Measurements from ENCODE around the gene CD8B.
"Not testable (repeated sequence)": the region's sequence is repeated elsewhere in the genome, so short reads cannot be mapped to it uniquely, and the experiment has no call there.

The CD8B gene

DNA sequence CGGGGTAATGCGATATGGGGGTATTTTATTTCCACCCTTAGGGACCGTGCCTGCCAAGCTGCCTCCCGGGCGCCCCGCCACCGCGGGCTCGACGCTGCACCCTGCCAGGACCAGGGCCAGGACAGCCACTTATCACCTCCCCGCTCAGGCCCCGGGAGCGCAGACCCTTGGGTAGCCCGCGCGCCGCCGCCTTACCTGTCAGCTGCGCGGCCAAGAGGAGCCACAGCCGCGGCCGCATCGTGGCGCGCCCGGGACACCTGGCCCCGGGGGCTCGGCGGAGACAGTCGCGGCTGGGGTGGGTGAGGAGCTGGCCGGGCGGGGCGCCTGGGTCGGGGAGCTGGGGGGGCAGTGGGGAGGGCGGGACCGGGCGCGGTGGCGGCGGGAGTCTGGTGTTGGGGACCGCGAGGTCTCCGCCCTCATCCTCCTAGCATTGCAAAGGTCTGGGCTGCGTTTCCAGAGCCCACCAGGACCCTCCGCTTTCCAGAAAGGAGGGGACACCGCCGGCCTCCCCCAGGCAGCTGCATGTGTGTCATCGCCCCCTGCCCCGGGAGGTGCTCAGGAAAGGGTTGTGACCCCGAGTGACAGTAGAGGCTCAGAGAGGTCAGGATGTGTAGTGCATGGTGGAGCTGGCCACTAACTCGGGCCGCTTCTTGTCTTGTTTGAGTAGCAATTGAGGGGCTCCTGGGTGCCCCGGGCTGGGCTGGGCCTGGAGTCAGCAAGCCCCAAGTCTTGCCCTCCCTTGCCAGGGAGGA, at the start of gene CD8B:
TSS of gene CD8B (minus strand) at position 259 of the 752 bp plus-strand sequence. CDS start at position 238, 21 bp downstream.
- not testable (repeated sequence) for DNase-seq

DNA sequence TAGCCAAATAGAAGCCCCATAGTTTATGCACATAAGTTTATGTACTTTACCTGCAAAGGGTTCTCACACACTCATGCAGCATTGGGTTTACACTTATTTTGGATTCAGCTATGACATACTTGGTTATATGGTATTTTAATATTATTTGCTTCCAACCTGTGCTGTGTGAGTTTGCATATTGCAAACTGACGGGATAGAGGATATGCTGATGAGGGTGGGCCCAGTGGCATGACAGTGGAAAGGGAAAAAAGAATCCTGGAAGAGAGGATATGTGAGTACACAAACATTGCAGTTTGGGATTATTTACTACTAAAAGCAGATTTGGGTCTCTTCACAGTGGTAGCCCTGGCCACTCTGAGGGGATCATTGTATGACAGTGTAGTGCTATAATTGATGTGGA, 44.2 kb upstream of the CD8B start:
- DNase-seq = not testable (repeated sequence)

DNA sequence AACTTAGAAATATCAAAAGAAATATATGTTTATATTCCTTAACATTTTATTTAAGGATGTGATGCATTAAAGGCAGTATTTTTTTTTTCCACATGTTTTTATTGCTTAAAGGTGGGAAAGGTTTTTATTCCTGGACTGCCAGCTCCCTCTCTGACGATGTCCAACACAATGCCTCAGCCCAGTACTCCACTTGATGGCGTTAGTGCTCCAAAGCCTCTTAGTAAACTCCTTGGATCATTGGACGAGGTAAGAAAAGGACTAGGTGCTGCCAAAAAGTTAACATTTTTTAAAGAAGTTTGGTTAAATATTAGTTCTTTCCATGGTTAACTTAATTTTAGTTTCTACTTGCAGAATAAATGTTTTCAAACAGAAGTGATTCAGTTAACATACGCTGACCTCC, 39.0 kb upstream of the CD8B start:
- DNase-seq = not testable (repeated sequence)

DNA sequence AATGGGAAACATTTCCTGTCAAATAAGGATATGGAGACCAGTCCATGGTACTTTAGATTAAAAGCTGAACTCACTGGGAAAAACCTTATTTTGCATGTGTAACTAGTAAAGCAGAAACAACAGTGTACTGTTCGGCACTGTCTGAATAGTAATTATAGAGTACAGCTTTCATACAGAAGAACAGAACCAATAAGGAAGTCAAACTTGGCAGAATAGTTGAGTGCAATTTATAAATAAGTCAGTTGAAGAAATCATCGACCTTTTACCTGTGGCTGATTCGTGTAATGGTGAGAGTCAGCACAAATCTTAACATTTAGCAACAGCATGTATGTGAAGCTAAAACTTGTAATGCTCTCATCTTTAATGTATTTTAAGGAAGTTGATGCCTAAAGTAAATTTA, 24.3 kb upstream of the CD8B start:
- not testable (repeated sequence) for DNase-seq

DNA sequence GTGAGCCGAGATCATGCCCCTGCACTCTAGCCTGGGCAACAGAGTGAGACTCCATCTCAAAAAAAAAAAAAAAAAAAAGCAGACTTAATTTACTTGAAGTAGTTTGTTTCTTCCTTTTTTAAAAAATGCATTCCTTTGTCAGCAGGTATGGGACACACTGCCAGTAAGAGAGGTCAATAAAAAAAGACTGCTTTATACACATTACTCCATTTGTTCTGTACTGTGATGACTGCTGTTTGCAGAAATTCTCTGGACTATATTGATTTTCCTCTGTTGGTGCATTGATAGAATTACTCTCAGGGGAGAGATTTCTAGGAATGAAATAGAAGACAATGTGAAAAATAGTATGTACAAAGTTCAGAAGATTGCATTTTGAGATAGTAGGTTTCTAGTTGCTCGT, 21.2 kb upstream of the CD8B start:
- DNase-seq = not testable (repeated sequence)

DNA sequence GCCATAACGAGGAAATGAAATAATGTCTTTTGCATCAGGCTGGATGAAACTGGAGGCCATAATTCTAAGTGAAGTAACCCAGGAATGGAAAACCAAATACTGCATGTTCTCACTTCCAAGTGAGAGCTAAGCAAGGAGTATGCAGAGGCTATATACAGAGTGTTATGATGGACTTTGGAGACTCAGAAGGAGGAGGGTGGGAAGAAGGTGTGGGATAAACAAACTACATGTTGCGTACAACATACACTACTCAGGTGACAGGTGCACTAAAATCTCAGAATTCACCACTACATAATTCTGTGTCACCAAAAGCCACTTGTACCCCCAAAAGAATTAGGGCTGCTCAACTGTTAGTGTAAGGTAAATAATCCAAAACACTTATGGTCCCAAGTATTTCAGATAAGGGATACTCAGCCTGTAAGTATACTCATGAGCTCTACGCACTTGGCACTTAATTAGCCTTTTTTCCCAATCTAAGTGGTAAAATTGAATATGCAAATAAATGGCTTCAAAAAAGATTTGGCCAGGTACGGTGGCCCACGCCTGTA, 20.5 kb upstream of the CD8B start:
- not testable (repeated sequence) for DNase-seq

DNA sequence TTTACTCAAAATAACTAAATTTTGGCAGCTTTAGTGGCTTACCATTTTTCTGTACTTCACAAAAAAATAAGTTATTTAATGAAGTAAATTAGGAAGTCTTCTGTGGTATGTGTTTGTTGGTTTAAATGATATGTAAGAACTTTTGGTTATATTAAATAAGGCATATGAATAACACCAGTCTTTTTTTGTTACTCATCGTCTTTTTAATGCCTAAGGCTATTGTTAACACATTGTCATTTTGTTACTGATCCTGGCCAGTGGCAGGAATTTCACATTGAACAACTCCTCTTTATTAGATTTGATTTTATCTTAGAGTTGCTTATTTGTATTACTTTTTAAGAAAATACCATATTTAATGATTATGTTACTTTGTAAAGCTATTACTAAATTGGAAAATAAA, 17.3 kb upstream of the CD8B start:
- DNase-seq = not testable (repeated sequence)

DNA sequence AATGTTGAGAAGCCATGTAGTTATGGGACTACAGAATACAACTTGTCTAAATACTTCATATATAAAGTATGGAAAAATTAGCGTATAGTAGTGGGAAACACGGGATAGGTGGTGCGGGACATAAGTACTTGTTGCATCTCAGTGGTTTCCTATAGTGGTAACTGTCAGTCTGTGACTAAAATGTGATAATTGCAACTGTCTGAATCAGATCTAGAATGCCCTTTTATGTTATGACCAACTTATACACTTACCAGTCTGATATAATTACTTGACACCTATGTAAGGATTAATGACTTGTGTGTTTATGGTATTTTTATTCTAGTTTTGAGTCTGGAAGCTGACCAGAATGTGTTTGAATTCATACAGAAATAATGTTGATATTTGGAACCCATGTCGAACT, 9.3 kb upstream of the CD8B start:
- not testable (repeated sequence) for DNase-seq

DNA sequence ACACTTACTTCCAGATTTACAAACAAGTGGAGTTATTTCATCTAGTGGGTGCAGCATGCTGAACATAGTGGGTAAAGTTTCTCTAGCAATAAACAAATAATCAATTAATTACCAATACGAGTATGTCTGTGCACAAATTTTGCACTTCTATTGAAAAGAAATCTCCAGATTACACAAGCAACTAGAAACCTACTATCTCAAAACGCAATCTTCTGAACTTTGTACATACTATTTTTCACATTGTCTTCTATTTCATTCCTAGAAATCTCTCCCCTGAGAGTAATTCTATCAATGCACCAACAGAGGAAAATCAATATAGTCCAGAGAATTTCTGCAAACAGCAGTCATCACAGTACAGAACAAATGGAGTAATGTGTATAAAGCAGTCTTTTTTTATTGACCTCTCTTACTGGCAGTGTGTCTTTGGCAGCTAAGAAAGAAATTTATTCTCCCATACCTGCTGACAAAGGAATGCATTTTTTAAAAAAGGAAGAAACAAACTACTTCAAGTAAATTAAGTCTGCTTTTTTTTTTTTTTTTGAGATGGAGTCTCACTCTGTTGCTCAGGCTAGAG, 7.3 kb upstream of the CD8B start:
- not testable (repeated sequence) for DNase-seq

DNA sequence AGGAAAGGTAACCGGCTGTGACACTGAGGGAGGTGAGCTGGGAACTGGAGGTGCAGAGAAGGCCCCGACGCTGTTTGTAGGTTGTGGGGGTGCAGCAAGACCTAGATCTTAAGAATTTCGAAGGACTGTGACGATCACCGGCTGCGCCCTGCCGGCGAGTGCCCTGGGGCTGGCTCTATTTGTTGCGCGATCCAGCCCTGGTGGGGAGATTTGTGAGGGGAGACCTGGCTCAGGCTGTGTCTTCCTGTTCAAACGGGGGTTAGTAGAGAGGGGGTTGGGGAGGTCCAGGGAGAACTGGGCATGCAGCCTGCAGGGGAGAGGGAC, 656 bp upstream of the CD8B start:
- not testable (repeated sequence) for DNase-seq

DNA sequence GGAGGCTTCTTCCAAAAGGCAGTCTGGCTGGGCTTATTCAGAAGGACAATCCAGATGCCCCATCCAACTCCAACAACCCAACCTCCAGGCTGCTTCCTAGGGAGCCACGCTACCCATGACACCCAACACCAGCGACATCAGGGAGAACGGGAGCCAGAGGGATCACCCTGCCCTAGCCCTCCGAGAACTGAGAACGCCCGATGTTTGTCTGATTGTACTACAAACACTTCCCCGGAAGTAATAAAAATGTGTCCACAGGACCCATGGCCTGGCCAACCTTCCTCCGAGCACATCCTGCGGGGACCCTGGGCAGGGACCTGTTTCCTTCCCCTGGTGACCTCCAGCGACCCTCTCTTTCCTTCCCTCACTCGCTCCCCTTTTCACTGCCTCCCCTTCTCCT, 511 bp downstream of the CD8B start:
- not testable (repeated sequence) for DNase-seq

DNA sequence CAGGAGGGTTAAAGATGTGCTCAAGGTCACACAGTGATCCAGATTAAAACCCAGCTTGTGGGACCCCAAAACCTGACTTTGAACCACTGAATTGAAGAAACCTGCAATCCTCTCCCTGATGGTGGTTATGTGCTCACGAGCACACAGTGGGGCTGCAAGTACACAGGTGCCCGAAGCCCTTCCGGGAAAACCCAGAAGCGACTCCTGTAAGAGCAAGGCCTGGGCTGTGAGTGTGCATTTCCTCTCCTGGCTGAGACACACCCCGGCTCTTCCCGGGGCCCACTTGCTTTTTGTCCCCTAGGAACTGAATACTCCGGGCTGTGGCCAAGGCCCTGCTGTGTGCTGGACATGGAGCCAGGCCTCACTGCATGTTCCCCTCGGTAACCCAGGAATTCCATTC, 1.1 kb downstream of the CD8B start:
- DNase-seq = not testable (repeated sequence)

DNA sequence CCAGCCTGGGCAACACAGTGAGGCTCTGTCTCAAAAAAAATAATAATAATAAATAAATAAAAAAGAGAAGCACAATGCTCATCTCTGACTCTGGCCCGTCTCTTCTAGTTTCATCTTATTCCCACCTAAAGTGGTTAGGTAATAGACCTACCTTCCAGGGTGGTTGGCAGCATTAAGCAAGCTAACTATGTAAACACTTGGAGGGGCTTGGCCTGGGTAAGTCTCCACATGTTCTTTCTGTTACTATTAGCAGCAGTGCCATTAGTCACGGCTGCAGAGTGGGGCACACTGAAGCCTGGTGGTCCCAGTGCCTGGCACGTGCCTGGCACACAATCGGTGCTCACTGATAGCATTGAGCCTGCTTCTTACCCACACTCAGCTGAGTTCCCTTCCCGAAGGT, 4.0 kb downstream of the CD8B start:
- not testable (repeated sequence) for DNase-seq

DNA sequence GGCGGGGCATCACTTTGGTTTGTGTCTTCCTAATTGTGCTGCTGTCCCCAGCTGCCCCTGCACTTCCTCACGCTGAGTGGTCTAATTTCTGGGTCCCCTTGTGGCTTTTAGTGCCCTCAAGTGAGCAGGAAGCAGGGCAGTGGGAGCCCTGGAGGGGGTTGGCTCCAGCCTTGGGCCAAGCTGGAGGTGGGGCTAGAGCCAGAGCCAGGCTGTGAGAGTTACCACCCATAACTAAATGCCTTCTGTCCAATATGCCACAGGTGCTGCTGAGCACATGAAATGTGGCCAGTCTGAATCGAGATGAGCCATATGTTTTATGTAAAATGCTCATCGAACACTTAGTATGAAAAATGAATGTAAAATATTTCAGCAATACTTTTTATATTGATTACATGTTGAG, 5.2 kb downstream of the CD8B start:
- not testable (repeated sequence) for DNase-seq

DNA sequence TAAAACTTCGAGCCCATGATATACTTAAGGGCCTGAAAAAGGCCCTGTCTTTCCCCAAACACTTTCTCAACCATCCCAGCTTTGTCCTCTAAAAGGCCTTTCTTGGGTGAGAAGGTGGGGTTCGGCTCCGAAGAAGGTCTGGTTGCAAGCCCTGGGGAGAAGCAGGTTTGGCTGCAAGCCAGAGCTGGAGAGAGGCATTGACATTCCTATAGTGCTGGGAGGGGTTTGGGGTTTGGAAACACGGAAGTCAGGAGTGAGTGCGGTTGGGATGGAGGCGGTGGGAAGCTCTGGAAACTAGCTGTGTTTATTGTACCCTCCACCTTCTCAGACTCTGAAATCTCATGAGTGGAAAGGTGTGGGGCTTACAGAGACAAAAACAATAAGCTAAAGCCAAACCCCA, 5.7 kb downstream of the CD8B start:
- not testable (repeated sequence) for DNase-seq

DNA sequence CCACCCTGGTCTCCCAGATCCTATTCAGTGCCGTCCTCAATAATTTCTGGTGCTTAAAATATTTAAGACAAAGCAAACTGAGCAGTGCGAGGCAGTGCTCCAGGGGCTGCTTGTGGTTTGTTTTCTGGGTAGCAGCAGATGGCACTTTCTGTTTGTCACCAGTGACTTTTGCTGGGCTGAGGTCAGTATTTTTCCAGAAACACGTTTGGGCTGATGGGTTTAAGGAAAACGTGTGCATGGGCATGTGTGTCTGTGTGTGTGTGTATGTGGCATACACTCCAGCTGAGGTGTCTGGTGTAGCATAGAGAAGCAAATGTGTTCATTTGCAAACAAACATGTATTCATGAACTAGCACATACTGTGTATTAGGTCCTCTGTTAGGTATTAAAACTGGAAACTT, 10.1 kb downstream of the CD8B start:
- DNase-seq = not testable (repeated sequence)

DNA sequence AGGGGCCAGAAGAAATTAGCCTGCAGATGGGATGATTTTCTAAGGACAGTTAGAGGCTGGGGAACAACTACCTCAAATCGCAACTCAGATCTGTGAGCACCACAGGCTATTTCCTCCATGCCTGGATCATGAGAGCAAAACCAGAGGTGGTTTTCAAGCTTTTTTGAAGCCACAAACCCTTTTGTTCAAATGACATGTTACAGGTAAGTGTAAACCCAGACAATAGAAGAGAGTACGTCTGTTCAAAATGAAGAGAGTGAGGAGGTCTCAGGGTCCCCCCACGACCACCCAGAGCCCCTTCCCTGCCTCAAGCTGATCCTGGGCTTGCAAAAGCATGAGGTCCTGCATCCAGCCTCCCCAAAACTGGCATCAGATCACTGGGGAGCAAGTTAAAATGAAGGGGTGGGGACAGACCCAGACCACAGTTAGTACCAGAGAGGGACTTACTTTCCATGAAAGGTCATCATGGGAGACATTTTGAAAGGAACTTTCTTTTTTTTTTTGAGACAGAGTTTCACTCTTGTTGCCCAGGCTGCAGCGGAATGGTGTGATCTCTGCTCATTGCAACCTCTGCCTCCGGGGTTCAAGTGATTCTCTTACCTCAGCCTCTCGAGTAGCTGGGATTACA, 19.0 kb downstream of the CD8B start:
- DNase-seq = not testable (repeated sequence)

DNA sequence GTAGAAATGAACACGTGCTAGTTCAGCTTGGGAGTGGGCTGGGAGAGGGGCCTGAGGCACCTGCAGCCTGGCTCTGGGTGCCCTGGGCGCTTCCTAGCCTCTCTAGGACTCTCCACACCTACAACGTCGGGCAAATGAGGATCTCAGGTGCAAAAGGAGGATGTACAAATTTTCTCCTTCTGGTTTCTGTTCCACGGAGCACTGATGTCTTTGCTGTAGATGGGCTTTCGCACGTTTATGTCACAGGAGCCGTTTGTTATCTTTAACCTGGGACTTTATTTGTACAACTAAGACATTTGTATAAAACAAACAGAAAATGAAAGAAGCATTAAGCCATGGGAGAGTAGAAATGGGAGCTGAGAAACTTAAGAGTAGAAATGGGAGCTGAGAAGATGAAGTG, 20.4 kb downstream of the CD8B start:
- not testable (repeated sequence) for DNase-seq

DNA sequence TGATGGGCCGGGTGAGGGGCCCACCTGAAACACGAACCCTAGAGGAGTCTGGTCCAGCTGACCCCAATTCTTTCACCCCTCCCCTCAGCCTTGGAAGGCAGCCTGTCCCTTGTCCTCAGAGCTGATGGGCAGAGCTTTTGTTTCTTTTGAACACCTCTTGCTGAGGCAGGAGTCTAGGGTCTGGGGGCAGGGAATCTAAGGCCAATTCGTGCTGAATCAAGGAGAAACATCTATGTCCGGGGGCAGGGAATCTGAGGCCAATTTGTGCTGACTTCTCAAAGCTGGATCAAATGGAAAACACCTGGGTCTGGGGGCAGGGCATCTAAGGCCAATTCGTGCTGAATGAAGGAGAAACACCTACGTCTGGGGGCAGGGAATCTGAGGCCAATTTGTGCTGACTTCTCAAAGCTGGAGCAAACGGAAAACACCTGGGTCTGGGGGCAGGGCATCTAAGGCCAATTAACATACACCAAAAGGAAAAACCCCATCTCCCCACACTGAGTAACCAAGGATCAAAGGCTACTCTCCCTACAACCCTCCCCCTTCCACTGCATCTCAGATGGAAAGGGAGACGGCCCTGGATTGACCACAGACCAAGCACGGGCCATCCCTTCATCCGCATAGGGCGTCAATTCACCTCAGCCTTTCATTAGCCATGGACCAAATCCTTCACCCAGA, 21.7 kb downstream of the CD8B start:
- DNase-seq = not testable (repeated sequence)

DNA sequence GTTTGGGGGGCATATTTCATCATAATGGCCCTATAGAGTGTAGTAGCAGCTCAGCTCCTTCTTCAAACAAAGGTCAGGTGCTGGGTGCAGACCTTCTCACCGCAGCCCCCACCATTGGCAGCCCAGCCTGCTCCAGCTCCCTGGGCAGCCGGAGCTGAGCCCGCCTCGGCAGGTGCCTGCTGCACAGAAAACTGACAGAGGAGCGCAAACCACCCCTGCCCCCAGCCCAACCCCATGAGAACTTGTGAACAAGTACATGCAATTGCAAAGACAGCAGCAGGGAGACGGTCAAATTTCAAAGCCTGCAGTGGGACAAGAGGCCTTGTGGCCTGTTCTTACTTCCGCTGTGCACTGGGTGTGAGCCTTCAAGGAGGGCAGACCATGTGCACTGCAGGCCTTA, 22.2 kb downstream of the CD8B start:
- not testable (repeated sequence) for DNase-seq

DNA sequence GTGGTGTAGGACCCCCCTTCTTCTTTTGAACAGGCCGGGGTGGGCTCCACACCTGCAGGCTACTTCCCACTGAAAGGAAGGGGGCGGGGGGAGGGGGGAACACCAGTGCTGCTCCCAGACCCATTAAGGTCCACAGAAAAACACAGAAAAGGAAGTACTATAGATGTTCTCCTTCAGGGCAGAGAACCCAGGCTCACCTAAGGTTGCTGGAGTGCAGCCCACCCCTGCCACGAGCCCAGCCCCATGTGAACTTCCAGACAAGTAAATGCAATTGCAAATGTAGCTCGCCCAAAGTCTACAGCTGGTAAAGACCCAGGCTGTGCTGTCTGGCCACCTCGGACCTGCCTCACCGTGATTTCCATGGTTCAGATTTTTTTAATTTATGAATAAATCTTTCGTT, 24.0 kb downstream of the CD8B start:
- DNase-seq = not testable (repeated sequence)

DNA sequence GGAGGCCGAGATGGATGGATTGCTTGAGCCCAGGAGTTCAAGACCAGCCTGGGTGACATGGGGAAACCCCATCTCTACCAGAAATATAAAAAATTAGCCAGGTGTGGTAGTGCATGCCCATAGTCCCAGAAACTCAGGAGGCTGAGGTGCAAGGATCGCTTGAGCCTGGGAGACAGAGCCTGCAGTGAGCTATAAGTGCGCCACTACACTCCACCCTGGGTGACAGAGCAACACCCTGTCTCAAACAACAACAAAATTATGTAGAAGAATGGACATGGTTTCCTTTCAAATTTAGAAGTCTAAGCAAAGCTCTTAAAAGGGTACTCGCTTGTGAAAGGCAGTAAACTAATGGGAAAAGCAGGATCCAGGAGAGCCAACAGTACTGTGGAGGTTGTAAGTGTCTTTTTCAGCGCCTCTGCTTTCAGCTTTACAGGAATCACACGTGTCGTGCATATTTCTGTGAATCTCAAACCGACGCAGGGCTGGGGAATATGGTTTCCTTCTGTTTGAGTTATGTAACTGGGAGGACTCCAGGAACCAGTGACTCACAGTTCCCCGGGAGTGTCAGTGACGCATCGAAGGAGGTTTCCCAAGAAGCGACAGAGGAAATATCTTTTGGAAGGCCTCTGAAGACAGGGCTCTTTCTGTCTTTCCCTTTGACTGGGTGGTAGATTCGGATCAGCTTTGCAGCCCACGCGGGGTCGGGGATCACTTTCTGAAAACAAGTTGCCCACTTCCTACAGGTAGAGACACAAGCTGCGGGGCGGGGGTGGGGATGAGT, 24.6 kb downstream of the CD8B start:
- not testable (repeated sequence) for DNase-seq

DNA sequence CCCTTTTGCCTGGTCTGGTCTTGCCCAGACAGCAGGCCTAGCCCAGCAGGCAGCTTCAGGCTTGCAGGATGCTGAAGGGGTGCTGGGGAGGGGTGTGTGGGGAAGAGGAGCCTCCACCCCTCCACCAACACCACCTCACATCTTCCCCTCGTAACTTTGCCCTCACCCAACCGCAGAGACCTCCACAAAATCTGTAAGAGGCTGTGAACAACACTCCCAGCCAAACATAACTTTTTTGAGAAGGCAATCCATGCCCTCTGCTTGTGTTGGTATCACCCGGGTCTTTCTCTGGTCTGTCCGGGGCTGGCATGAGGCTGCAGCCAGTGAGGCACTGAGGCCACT, 26.2 kb downstream of the CD8B start:
- DNase-seq = not testable (repeated sequence)

Measured in cortex of kidney (tissue), 1 donor.